ENCODE data around the gene BTNL8.

The BTNL8 gene

GRCh38 chr5:180976518-180976917 lies 77.6 kb downstream of the BTNL8 start:
- Histone ChIP-seq H3K9me3 (ENCODE audit: severe bottlenecking) (no peaks in the 10 kb centered on the region), H3K27ac (ENCODE audit: poor library complexity, severe bottlenecking) (no peak overlapping the region), H3K27me3 (ENCODE audit: insufficient read depth, poor library complexity, severe bottlenecking) (no peaks in the 10 kb centered on the region), H3K36me3 (ENCODE audit: low read depth) (no peaks in the 10 kb centered on the region), H3K4me1 (ENCODE audit: insufficient read depth, poor library complexity, severe bottlenecking) (no peaks in the 10 kb centered on the region), H3K4me3 (ENCODE audit: severe bottlenecking) (no peak overlapping the region)
- no peak for TF ChIP-seq CTCF (IDR thresholded peaks at IDR 0.05; ENCODE audit: poor library complexity, severe bottlenecking)
- DNase-seq (ENCODE audit: low spot score) = no peak
- no peak for ATAC-seq (ENCODE audit: low read depth)

- Histone ChIP-seq H3K4me1 (ENCODE audit: insufficient read depth, poor library complexity, severe bottlenecking) (no peaks in the 10 kb centered on the region), H3K36me3 (ENCODE audit: low read depth) (no peaks in the 10 kb centered on the region), H3K27ac (ENCODE audit: poor library complexity, severe bottlenecking) (no peak overlapping the region), H3K27me3 (ENCODE audit: insufficient read depth, poor library complexity, severe bottlenecking) (peaks cover 3% of the 10 kb centered on the region), H3K9me3 (ENCODE audit: severe bottlenecking) (no peaks in the 10 kb centered on the region), H3K4me3 (ENCODE audit: severe bottlenecking) (no peak overlapping the region)
- ATAC-seq (ENCODE audit: low read depth) (no peak), DNase-seq (ENCODE audit: low spot score) (no peak)
- no peak for TF ChIP-seq CTCF (IDR thresholded peaks at IDR 0.05; ENCODE audit: poor library complexity, severe bottlenecking)
Observed at GRCh38 chr5:180977852-180978251, 78.9 kb downstream of the BTNL8 start.

DNA sequence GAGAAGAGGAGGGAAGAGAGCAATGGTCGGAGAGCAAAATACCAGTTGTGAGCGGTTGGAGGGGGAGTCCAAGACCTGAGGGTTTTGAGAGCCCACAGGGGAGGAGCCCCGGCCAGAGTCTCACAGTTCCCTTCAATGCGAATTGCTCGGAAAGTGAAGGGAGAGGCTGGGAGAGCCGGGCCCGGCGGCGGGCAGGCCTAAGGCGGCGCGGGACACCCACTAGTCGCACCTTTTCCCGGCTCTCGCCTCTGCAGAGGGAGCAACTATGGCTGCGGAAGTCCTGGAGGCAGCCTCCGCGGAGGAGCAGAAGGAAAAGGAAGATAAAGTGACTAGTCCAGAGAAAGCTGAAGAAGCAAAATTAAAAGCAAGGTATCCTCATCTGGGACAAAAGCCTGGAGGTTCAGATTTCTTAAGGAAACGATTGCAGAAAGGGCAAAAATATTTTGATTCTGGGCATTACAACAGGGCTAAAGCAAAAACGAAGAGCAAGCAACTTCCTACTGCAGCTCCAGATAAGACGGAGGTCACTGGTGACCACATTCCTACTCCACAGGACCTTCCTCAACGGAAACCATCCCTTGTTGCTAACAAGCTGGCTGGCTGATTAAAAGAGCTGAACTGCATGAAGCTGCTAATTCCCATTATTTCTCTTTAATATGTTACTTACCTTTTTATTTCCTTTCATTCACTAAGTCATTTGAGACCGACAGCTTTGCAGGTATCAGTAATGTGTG lies 83.2 kb downstream of the BTNL8 start:
- TF ChIP-seq CTCF (IDR thresholded peaks at IDR 0.05; ENCODE audit: poor library complexity, severe bottlenecking) = no peak
- Histone ChIP-seq H3K4me1 (ENCODE audit: insufficient read depth, poor library complexity, severe bottlenecking) (no peaks in the 10 kb centered on the region), H3K9me3 (ENCODE audit: severe bottlenecking) (no peaks in the 10 kb centered on the region), H3K4me3 (ENCODE audit: severe bottlenecking) (no peak overlapping the region), H3K27me3 (ENCODE audit: insufficient read depth, poor library complexity, severe bottlenecking) (peaks cover 6% of the 10 kb centered on the region), H3K27ac (ENCODE audit: poor library complexity, severe bottlenecking) (no peak overlapping the region), H3K36me3 (ENCODE audit: low read depth) (no peaks in the 10 kb centered on the region)
- ATAC-seq (ENCODE audit: low read depth) (no peak), DNase-seq (ENCODE audit: low spot score) (no peak)

DNA sequence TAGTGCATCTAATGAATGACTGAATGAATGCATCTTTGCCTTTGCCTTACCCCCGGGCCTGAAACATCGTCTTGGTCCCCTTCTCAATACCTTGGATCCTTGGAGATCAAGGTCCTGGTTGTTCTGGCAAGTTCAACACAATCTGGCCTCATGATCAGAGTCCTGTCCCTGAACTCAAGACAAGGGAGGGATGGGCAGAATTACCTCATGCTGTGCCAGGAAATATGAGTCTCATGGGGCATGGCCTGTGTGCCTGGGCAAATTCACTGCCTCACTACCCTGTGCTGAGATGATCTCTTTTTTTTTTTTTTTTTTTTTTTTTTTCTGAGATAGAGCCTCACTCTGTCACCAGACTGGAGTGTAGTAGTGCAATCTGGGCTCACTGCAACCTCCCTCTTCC lies 89.1 kb downstream of the BTNL8 start:
- H3K4me3 ChIP-seq (ENCODE audit: severe bottlenecking) = no peak overlapping the region
- DNase-seq (ENCODE audit: low spot score) (no peak), ATAC-seq (ENCODE audit: low read depth) (no peak)
- H3K9me3 ChIP-seq (ENCODE audit: severe bottlenecking) = no peaks in the 10 kb centered on the region
- no peaks in the 10 kb centered on the region for H3K36me3 ChIP-seq (ENCODE audit: low read depth)
- no peak for TF ChIP-seq CTCF (IDR thresholded peaks at IDR 0.05; ENCODE audit: poor library complexity, severe bottlenecking)
- no peaks in the 10 kb centered on the region for H3K4me1 ChIP-seq (ENCODE audit: insufficient read depth, poor library complexity, severe bottlenecking)
- peaks cover 3% of the 10 kb centered on the region for H3K27me3 ChIP-seq (ENCODE audit: insufficient read depth, poor library complexity, severe bottlenecking)
- no peak overlapping the region for H3K27ac ChIP-seq (ENCODE audit: poor library complexity, severe bottlenecking)

DNA sequence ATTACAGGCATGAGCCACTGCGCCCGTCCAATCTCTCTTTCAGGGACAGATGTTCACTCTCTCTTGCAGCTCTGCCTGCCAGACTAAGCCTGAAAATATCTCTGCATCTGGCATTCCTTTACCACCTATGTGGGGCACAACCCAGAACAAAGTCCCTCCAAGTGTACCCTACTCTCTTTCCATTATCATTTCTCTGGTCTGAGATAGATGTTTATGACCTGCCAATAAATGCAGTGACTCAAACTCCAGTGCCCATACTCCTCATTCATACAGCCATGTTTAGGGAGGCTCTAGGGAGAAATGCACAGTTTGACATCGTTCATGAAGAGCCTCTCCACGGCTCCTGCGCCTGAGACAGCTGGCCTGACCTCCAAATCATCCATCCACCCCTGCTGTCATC lies 89.6 kb downstream of the BTNL8 start, which contains the start of gene BTNL3:
Gene BTNL3, plus strand, starts transcription at position 255 of the 400 bp plus-strand sequence. CDS start 183 bp downstream, outside the sequence.
- peaks cover 3% of the 10 kb centered on the region for H3K27me3 ChIP-seq (ENCODE audit: insufficient read depth, poor library complexity, severe bottlenecking)
- no peak for DNase-seq (ENCODE audit: low spot score)
- no peak for TF ChIP-seq CTCF (IDR thresholded peaks at IDR 0.05; ENCODE audit: poor library complexity, severe bottlenecking)
- no peaks in the 10 kb centered on the region for H3K36me3 ChIP-seq (ENCODE audit: low read depth)
- H3K4me1 ChIP-seq (ENCODE audit: insufficient read depth, poor library complexity, severe bottlenecking) = no peaks in the 10 kb centered on the region
- ATAC-seq (ENCODE audit: low read depth) = no peak
- H3K4me3 ChIP-seq (ENCODE audit: severe bottlenecking) = no peak within 1 kb of the TSS
- H3K9me3 ChIP-seq (ENCODE audit: severe bottlenecking) = no peaks in the 10 kb centered on the region
- no peak within 1 kb of the TSS for H3K27ac ChIP-seq (ENCODE audit: poor library complexity, severe bottlenecking)
